ENCODE measurements around the gene HSF5.

DNA sequence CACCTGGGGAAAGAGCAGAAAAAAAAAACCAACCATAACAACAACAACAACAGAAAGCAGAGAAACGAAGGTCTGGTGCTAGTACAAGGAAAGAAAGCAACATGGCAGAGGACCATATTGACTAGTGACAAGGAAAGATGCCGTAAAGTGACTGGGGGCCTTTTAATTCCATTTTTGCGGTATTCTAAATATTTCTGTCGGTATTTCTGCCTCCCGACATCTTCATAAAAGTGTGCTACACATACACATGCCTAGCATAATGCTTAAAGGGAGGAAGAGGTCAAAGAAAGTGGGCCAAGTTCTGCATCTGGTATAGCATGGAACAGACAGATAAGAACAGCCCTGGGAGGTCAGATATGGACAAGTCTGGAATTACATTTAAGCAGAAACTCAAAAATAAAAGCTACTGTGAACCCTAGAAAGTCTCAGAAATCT, 51.4 kb downstream of the HSF5 start:
- TF ChIP-seq CTCF (IDR thresholded peaks at IDR 0.05; ENCODE audit: insufficient read depth, low read length) (no peak), POLR2AphosphoS5 (IDR thresholded peaks at IDR 0.05; ENCODE audit: low read depth) (no peak), REST (IDR thresholded peaks at IDR 0.05; ENCODE audit: insufficient replicate concordance, low read depth) (no peak), GABPA (IDR thresholded peaks at IDR 0.05; ENCODE audit: low read depth) (no peak), SPI1 (IDR thresholded peaks at IDR 0.05; ENCODE audit: borderline replicate concordance, low read depth) (no peak)

Data from HL-60 (cell line).